NCI-H187 treated with DMSO at 0.1 percent for 48 hours (cell line): ENCODE measurements around the gene SFTA2.
"Not testable (repeated sequence)": the region's sequence is repeated elsewhere in the genome, so short reads cannot be mapped to it uniquely, and the experiment has no call there.

Source experiments
- DNase-seq: peaks from one replicate; lab custom pipeline; 2025; lab: John Stamatoyannopoulos, UW

Gene SFTA2

DNA sequence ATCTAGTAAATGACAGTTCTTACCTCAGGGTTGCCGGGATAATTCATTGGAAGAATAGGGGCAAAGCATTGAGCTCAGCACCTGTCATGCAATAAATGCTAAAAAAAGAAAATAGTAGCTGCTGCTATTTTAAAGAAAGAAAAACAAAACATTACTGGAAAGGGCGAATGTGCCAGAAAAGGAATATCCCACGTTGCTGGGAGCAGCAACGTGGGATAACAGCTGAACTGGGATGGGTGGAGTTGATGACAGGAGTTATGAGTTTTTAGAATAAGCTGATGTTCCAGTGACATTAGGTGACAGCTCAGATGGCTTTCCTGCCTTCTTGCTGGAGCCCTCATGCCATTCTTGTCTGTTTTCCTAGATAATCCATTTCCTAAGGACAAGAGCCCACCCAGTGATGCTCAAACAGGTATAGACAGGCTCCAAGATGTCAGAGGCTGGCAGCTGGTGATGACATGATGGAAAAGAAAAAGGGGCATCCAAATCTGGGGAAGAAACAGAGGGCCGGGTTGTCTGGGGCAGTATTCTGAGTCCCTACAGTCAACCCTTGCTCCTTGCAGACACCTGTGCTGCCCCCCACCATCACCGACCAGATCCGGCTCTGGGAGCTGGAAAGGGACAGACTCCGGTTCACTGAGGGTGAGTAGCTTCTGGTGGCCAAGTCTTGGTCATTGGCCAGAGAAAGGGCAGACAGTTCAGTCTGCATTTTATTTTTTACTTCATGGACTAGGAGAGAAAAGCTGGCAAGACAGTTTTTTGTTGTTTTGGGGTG lies 19.0 kb downstream of the SFTA2 start:
- DNase-seq, result no peak

GRCh38 chr6:30910473-30910872 lies 21.5 kb downstream of the SFTA2 start:
- DNase-seq, result not testable (repeated sequence)

DNA sequence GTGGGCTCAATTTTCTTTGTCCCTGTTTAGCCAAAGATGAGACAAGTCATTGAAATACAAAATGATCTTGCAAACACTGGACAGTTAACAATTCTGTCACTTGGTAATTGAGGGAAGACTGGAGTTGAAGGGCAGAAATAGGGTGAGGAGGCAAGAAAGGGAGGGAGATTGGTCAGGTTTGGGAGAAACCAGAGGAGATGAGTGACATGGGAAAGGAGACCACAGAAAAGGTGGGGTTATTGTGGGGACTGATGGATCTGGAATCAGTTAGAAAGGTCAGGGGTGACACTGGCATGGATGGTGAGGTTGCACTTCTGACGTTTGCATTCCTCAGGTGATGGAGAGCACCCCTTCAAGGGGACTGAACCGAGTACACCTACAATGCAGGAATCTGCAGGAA lies 23.3 kb downstream of the SFTA2 start:
- no peak for DNase-seq

DNA sequence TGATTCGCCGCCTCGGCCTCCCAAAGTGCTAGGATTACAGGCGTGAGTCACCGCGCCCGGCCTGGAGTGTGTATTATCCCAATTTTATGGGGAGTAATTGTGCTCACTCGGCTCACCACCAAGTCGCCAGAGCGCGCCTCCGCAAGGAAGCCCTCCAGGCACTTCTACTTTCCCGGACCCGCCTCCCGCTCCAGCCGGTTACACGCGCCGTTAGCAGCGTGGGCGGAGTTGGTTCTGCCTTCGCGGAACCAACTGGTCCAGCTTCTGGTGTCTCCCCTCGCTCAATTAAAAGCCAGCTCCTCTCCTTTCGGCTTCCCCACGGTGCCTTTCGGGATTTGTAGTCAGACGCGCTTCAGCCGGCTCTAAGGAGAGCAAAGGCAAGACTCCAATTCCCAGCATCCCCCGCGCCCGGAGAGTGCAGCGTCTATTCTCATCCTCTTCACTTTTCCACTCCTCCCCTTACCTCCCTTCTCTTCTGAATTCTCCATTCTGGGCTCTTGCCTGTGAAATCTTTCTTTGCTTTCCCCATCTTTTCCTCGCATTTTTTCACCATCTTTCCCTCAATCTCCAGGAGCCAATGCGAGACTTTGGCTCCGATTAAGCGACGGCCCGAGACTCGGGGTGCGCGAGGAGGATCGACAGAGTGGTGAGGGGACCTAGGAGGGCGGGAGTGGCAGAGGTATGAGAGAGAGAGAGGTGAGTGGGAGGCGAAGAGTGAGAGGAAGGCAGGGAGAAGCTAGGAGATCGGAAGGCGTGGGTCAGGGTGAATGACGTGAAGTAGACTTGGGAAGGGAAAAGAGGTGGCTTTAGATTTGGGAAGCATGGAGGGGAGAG lies 24.0 kb downstream of the SFTA2 start, which contains the start of gene GTF2H4:
Gene GTF2H4, plus strand, starts transcription at position 450 of the 834 bp plus-strand sequence.
- DNase-seq, result peak; percentile 94

- DNase-seq, result not testable (repeated sequence)
These were observed 24.6 kb downstream of the SFTA2 start for GRCh38 chr6:30907290-30907757.

DNA sequence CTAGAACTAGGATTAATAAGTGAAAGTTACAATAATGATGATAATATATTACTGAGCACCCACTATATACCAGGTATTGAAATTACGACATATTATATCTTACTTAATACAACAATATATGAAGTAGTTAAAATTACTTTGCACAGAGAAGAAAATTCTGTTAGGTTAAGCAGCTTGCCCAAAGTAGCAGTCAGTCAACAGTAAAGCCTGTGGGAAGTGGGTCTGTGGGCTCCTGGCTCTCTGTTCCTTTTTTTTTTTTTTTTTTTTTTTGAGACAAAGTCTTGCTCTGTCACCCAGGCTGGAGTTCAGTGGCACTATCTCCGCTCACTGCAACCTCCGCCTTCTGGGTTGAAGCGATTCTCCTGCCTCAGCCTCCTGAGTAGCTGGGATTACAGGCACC lies 28.7 kb downstream of the SFTA2 start:
- DNase-seq, result no peak

DNA sequence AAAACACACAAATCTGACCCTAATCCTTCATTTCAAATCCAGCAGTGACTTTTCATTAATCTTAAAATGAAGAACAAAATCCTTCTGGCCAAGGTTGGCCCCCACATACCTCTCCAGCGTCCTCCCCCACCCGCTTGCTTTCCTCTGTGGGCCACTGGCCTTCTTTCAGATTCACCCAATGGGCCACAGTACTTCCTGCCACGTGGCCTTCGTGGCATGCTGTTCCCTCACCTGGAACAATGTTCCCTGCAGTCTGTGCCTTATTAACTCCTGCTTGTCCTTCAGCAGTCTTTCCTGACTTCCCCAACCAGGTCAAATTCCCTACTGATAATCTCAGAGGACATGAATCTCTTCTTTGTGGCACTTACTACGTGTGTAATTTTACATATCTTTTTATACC lies 29.3 kb downstream of the SFTA2 start:
- no peak for DNase-seq

DNA sequence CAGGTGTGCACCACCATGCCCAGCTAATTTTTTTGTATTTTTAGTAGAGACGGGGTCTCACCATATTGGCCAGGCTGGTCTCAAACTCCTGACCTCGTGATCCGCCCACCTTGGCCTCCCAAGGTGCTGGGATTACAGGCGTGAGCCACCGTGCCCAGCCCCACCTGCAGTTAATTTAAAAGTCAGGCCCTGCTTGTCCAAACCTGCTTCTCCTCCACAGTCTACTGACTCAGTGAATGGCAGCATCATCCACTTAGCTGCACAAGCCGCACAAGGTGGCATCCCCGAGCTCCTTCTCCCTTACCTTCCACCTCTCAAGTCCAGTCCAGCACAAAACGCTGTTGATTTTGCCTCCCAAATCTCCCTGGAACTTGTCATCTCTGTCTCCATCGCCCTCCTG lies 29.8 kb downstream of the SFTA2 start:
- DNase-seq, result not testable (repeated sequence)

DNA sequence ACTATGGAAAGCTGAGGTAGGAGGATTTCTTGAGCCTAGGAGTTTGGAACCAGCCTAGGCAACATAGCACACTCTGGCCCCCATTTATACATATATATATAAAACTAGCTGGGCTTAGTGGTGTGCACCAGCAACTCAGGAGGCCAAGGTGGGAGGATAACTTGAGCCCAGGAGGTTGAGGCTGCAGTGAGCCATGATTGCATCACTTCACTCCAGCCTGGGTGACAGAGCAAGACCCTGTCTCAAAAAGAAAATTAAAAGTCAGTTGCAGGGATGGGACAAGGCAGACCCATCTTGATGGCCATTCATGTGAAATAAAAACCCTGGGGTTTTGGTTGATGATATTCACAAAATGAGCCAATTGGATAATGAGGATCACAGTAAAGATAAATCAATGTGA lies 30.5 kb downstream of the SFTA2 start:
- no peak for DNase-seq

- DNase-seq, result no peak
These were observed 31.0 kb downstream of the SFTA2 start for GRCh38 chr6:30900863-30901417.

DNA sequence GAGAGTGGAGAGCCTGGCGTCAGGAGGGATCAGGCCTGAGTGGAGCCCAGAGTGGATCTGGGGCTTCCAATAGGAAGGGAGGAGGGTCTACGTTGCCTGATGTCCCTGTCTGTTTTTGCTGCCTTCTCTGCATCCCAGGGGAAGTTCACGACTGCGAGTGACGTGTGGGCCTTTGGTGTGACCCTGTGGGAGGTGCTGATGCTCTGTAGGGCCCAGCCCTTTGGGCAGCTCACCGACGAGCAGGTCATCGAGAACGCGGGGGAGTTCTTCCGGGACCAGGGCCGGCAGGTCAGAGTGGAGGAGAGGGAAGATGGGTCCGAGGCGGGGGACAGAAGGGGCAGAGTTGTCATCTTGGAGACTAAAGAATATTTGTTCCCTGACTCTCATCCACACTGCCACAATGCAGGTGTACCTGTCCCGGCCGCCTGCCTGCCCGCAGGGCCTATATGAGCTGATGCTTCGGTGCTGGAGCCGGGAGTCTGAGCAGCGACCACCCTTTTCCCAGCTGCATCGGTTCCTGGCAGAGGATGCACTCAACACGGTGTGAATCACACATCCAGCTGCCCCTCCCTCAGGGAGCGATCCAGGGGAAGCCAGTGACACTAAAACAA lies 33.1 kb downstream of the SFTA2 start:
- DNase-seq, result no peak

DNA sequence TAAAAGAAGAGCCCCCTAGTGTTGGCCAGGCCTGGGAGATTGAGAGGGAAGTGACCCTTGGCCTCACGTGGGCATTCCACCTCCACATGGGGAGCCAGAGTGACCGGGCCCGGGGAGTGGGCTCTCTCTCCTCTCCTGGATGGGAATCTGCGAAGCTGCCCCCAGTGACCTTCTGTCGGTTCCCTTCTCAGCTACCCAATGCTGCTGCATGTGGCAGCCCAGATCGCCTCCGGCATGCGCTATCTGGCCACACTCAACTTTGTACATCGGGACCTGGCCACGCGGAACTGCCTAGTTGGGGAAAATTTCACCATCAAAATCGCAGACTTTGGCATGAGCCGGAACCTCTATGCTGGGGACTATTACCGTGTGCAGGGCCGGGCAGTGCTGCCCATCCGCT lies 34.1 kb downstream of the SFTA2 start:
- DNase-seq, result no peak

- DNase-seq, result no peak
These were observed 35.4 kb downstream of the SFTA2 start for GRCh38 chr6:30896541-30896940.

GRCh38 chr6:30895343-30895742 lies 36.6 kb downstream of the SFTA2 start:
- DNase-seq, result no peak

DNA sequence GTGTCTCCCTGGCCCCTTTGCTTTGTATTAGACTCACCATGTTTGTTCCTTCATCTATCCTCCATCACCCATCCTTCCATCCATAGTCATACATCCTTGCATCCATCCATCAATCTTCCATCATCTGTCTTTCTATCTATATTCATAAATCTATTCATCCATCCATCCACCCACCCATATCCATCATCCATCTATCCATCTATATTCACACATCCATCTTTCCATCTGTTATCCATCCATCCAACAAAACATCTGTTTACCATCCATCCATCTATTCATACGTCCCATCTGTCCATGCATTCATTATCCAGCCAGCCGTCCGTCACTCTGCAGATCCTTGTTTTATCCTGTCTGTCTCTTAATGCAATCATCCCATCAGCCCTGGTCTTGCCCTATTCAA lies 37.0 kb downstream of the SFTA2 start:
- DNase-seq, result no peak

GRCh38 chr6:30894381-30894780 lies 37.6 kb downstream of the SFTA2 start:
- no peak for DNase-seq

DNA sequence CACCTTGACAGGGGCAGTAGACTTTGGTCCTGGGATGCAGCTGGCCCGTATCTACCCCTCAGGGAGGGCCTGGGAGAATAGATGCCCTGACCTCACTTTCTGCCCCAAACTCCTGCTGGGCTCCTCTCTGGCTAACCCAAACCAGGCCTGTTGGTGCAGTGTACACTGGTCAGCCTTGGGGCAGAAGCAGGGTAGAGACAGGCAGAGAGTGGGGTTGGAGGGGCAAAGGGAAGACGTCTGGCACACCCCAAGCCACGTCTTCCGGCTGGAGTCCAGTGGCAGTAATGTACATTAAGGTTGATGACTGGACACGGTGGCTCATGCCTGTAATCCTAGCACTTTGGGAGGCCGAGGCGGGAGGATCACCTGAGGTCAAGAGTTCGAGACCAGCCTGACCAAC lies 38.3 kb downstream of the SFTA2 start:
- DNase-seq, result no peak

DNA sequence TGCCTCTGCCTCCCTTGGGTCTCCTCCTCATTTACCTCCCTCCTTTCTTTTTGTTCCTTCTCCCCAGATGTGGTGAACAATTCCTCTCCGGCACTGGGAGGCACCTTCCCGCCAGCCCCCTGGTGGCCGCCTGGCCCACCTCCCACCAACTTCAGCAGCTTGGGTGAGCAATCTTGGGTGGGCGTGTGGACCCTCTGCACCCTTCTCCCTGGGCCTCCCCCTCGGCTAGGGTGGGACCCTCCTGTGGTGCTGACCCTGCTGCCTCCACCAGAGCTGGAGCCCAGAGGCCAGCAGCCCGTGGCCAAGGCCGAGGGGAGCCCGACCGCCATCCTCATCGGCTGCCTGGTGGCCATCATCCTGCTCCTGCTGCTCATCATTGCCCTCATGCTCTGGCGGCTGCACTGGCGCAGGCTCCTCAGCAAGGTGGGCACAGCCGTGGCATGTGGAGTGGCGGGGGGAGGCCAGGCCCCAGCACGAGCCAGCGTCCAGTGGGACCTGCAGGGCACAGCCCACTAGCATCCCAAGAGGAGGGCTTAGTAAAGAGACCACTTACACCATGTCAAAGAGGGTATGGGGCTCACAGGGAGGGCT lies 38.9 kb downstream of the SFTA2 start:
- DNase-seq, result no peak

DNA sequence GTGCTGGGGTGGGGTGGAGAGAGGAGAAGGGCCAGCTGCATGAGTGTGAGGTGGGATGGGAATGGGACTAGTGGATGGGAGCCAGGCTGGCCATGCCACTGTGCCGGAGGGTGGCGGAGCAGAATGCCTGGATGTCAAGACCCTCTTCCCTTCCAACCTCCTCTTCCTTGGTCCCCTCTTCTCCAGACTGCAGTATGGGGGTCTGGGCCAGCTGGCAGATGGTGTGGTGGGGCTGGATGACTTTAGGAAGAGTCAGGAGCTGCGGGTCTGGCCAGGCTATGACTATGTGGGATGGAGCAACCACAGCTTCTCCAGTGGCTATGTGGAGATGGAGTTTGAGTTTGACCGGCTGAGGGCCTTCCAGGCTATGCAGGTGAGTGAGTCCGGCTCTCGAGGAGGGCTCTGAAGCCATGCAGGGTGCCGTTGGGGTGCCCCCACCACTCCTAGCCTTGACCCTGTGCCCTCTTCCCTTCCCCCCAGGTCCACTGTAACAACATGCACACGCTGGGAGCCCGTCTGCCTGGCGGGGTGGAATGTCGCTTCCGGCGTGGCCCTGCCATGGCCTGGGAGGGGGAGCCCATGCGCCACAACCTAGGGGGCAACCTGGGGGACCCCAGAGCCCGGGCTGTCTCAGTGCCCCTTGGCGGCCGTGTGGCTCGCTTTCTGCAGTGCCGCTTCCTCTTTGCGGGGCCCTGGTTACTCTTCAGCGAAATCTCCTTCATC lies 40.0 kb downstream of the SFTA2 start:
- DNase-seq, result no peak

GRCh38 chr6:30891450-30891723 lies 40.6 kb downstream of the SFTA2 start:
- no peak for DNase-seq

- no peak for DNase-seq
These were observed 41.1 kb downstream of the SFTA2 start for GRCh38 chr6:30890646-30891449.
